GM23248 (cell line): ENCODE results near the gene ABCD2.

Experiments used
- EZH2 ChIP-seq: fragments of 200-600 bp; sonication (generic); IDR thresholded peaks from 2 replicates; pipeline ENCODE4 v1.6.1; 2018; ENCODE audit warnings: antibody characterized with exemption, mild to moderate bottlenecking; ENCODE audit not compliant: insufficient read depth, poor library complexity, severe bottlenecking
- EZH2phosphoT487 ChIP-seq: fragments of 200-600 bp; sonication (generic); IDR thresholded peaks from 2 replicates; pipeline ENCODE4 v1.6.1; 2018; ENCODE audit warnings: antibody characterized with exemption, moderate library complexity, mild to moderate bottlenecking, low read depth; ENCODE audit not compliant: insufficient read depth

- TF ChIP-seq EZH2 = no peak
- TF ChIP-seq EZH2phosphoT487 = no peak
Measured at GRCh38 chr12:39541471-39541870, 78.1 kb downstream of the ABCD2 start.
